Hair follicle dermal papilla cell (primary cell): ENCODE data around the gene TEX55. TPM values are rescaled to one million over a fixed set of nuclear protein-coding genes. Genes with fewer than 3 reads are reported as not detected.

Experiments used
- total RNA-seq: library from RNA; depleted of rRNA; stranded (reverse); fragments of >200 nt; gene quantifications from 2 replicates; pipeline ENCODE4 v1.2.3, GENCODE V29; 2012

The TEX55 gene
- total RNA-seq, result not detected in 2 replicates

GRCh38 chr3:119145500-119146167, at the start of gene TEX55:
Gene TEX55, plus strand, starts transcription at chr3:119146165. Its CDS starts 25 bp downstream, at chr3:119146190.

GRCh38 chr3:119173325-119173724, 27.4 kb downstream of the TEX55 start, which contains the start of gene UPK1B:
Gene UPK1B, plus strand, starts transcription at chr3:119173598. Its CDS starts 13,144 bp downstream, at chr3:119186742.

Other genes with a start within 250 kb of the TEX55 start
- not detected in 2 replicates for gene IGSF11, start 111.3 kb upstream of the TEX55 start, total RNA-seq
- not detected in 2 replicates for gene UPK1B, start 27.4 kb downstream of the TEX55 start, total RNA-seq
- 22.9 and 29.9 TPM in 2 replicates for gene B4GALT4, start 94.7 kb downstream of the TEX55 start, total RNA-seq
- gene ARHGAP31, start 148.2 kb downstream of the TEX55 start, total RNA-seq, result 20.6 and 25.1 TPM in 2 replicates